Breast epithelium (tissue), 3 donors: ENCODE results near the gene TAGLN.

Experiments
- POLR2AphosphoS5 ChIP-seq, 3 donors: sonication (generic); formaldehyde crosslinking; IDR thresholded peaks; one replicate each; pipeline ENCODE4 v1.6.1; 2017; ENCODE audit warnings: antibody characterized with exemption in 3 of 3
- TF ChIP-seq, protein P1 (sequence below), 3 donors: fragments of 450-650 bp; IDR thresholded peaks; one replicate each; pipeline ENCODE4 v1.5.1; 2016 to 2017; ENCODE audit warnings: antibody characterized with exemption in 3 of 3, mild to moderate bottlenecking in 3 of 3, moderate library complexity in 3 of 3

DNA sequence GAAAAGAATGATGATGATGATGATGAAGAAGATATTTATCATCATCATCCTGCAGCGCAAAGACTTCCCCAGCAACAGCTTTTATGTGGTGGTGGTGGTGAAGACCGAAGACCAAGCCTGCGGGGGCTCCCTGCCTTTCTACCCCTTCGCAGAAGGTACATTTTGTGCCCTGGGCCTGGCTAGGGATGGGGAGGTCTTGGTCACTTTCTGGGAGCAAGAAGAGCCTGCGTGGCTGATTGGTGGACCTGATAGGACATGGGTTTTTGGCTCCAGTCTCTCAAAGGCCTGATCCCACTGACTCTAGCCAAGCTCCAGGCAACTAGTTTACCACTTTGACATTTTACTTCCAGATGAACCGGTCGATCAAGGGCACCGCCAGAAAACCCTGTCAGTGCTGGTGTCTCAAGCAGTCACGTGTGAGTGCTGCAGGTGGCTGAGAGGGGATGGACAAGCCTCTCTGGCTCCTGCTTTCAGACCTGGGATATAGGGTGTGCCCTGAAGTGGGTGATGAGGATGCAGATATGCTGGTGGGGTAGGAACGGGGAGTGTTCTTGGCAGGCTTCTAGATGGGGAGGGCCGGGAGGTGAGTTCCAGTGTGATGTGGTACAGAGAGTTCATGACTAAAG lies 15.3 kb upstream of the TAGLN start:
- TF ChIP-seq, protein P1, sequence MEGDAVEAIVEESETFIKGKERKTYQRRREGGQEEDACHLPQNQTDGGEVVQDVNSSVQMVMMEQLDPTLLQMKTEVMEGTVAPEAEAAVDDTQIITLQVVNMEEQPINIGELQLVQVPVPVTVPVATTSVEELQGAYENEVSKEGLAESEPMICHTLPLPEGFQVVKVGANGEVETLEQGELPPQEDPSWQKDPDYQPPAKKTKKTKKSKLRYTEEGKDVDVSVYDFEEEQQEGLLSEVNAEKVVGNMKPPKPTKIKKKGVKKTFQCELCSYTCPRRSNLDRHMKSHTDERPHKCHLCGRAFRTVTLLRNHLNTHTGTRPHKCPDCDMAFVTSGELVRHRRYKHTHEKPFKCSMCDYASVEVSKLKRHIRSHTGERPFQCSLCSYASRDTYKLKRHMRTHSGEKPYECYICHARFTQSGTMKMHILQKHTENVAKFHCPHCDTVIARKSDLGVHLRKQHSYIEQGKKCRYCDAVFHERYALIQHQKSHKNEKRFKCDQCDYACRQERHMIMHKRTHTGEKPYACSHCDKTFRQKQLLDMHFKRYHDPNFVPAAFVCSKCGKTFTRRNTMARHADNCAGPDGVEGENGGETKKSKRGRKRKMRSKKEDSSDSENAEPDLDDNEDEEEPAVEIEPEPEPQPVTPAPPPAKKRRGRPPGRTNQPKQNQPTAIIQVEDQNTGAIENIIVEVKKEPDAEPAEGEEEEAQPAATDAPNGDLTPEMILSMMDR (IDR thresholded peaks at IDR 0.05) = no peak
- TF ChIP-seq POLR2AphosphoS5 (IDR thresholded peaks at IDR 0.05) = no peak
